HG03575 (cell line): ENCODE results near the gene ZNF831.

Source experiments
- ATAC-seq: cut with Tn5 transposase; IDR thresholded peaks from one replicate; pipeline ENCODE4 v1.9.1; 2021; ENCODE audit not compliant: unreplicated experiment, insufficient number of reproducible peaks, low FRiP score; ENCODE audit errors: extremely low read depth

ZNF831 gene

DNA sequence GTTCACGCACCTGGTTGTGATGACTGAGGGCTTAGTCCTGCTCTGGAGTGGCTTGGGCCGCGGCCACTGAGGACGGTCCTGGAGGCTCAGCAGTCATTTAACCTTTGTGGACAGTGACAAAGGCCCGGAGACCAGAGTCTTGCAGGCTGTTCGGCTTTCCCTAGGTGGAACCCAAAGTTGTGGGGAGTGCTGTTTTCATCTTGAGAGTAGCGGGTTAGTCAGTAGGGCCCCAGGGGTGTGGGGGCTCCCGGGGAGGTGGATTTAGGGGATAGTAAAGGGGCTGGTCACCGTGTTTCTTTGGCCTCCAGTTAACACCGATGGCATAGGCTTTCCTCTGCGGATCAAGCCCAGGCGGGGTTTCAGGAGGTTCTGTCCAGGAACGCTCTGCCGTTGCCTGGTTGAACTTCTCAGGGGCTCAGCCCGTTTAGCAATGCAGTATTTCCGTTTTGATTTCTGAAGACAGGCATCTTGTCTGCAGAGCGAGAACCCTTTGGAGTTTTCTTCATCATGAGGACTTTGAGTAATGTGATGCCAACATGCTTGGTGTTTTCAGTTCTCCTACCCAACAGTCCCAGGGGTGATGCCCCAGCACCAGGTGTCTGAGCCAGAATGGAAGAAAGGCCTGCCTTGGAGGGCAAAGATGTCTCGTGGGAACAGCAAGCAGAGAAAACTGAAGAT lies 31.8 kb downstream of the ZNF831 start:
- ATAC-seq = no peak

DNA sequence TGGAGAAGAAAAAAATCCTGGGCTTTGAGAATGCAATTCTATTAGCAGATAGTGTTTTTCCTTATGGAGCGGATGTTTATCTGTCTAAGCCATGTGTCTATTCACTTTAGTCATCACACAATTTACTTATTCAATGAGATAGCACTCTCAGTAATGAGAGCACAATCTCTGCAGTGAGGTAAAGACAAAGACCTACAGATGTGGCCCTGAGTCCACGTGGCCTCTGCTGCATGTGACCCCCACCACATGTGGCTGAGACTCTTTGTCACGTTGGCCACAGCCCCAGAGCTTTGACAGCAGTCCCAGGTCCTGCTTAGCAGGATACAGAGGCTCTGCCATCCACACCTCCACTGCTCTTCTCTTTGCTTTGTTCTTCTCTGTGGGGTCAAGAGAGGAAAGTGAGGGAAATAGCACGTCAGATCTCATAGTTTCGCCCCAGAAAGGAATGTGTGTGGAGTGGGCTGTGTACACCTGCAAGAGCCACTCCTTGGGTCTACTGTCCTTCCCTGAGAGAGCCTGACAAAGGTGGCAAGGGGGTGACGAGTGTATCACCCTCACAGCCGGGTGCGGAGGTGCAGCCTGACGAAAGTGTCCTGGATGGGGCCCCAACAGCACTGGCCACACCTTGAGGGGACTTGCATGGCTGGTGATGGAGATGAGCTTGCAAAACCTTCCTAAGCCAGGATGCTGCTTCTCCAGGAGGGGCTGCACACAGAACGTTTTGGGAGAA lies 40.7 kb downstream of the ZNF831 start:
- ATAC-seq = no peak

DNA sequence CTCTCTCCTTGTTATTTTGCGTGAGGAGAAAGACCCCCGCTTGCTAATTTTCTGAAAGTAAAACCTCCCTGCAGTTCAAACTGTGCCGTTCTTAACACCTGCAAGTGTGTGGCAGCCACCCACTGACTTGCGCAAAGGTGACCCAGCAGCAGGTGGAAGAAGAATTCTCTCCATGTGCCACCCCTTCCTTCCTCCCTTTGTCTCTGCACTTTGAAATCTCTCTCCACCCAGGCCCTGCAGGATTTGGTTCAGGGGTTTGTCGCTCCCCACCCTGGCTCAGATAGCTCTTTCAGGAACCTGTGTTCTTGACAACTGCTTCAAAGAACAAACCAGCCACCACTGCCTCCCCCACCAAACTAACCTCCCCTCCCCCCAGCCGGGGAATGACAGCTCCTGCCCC lies 41.4 kb downstream of the ZNF831 start:
- ATAC-seq = no peak

DNA sequence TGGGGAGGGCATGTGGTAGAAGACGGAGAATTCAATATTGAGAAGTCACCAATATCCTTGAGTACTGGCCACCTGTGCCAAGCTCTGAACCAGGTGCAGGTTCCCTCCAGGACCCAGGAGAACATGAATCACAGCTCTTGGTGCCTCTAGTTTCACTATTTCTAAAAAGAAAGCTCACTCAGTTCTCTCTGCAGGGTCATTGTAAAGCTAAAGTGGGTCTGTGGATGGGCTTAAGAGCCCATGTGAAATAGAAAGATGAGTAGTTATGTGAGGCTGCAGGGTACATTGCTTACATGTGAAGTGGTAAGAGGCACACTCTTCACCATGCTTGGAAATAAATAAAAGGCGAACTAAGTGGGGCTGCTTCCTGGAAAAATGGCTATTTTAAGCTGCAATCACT lies 43.6 kb downstream of the ZNF831 start:
- no peak for ATAC-seq

DNA sequence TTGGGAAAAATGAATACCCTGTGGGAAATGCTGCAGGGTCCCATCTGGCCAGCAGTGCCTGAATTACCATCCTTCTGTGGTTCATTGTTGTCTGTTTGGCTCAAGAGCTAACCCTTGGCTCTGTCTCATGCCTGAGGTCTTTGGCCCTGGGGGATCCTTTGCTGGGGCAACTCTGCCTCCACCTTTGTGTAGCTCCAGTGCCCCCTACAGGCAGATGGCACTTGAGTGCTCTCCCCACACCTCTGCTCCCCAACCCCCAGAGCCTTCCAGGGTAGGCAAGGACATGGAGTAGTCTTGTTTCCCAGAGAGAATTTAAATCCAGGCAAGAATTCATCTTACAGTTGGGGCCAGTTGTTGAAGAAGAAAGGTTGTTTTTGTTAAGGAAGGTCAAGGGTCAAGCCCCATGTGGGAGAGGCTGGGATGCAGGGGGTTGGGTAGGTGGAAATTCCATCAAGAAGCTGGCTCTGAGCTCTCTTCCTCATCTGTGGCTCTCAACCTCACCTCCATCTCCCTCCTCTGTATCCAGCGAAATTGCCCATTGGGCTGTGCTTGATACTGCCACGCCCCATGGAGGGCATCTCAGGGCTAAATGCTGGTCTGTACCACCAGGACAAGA lies 44.2 kb downstream of the ZNF831 start:
- ATAC-seq = no peak

DNA sequence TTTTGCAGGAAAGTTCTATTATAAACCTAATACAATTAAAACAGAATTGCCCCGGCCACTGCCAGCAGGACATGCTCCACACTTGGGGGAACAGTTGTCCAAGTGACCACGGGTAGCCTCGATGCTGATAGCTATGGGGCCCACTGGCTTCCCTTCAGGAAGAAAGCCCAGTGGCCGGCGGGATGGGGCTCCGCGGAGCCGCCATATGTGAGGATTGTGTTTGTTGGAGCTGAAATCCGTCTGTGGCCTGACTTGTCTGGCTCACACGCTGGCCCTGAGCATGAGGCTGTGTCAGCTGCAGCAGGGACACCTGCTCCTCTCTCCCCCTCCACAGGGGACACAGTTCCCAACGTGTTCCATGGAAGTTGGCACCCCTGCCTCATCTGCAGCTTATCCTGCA lies 46.6 kb downstream of the ZNF831 start:
- ATAC-seq = no peak

DNA sequence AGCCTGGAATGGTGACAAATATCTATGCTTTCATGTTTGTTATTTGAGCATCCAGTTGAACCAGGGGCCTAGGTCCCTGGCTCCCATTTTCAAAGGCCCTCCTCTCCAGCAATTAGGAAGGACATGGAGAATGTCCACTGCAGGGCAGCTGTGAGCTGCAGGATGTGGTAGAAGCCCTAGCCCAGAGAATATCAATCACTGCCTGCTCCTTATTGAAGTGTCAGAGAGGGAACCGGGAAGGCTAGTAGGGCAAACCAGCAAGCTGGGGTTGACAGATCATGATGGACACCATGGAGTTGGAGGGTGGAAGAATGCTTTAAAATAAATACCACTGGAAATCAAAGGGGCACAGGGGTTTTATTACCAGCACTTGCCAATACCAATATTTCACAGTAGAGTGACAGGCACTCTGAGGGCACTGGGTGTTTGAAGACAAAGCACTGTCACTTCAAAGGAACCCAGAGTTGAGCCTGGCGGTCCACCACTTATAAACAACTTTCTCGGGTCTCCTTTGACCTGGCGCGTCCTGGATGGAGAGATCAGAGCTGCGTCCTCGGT lies 47.7 kb downstream of the ZNF831 start:
- ATAC-seq = no peak

DNA sequence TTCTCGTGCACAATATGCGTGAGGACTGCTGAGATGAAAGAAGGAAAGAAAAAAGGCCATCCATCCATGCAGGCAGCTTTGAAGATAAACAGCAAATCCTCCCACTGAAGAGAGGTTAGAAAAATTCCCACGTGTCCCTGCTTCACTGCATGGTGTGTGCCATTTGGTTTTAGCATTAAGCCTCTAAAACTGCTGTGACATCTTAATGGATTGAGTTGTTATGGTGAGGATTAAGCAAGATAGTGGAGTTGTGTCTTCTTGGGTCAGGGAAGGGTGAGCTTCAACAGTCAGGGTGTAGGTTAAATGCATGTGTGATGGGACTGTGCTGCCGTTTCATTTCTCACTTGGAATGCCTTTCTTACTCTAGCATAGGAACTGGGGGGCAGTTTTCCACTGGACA lies 50.5 kb downstream of the ZNF831 start:
- ATAC-seq = no peak

DNA sequence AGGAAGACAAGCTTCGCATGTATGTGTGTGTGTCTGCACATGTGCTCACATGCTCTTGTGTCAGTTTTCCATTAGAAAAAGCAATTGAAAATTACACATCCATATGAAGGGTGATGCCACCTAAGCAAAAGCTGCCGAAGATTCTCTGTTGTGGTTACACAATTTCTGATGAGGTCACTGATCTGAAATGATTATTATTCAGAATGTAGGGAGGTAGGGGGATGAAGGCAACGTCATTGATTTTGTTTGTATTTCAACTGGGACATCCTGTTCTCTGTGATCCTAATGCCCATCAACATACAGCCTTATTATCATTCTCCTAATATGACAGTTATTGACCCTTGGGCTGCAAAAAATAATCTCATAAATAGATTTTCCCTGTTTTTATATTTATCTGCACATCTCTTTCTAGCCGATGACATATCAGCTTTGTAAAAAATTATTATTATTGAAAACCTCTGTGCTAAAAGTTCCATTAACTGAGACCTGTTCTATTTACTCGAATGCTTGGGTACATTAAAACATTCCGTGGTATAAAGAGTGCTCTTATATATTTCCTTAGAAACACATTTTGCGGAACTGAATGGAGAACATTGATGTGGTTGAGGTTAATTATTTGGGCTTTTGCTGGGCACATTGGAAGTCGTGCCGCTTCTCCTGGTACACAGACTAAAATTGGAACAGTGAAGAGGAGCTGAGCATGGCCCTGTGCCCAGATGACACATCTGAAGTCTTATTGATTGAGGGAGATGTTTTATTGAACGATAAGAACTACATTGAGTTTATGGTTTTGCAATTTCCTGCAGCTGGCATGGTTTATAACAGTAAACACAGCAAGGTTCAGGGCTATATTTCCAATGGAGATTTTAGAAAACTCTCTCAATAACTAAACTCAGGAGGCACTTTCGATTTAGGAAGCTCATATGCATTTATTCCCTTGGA lies 51.3 kb downstream of the ZNF831 start:
- no peak for ATAC-seq

DNA sequence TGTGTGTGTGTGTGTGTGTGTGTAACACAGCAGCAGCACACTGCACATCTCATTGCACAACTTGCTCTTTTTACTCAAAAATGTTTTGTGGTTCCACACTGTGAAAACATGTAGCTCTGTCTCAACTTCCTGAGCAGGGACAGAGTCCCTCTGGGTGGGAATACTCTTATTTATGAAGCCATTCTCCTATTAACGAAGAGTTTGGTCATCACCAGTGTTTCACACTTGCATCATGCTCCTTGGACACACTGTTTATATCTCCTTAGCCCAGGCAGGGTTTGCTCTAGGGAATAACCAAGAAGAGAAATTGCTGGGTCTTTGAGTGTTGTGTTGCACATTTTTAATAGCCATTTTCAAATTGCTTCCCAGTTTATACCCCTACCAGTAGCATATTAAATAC lies 53.6 kb downstream of the ZNF831 start:
- ATAC-seq = no peak

DNA sequence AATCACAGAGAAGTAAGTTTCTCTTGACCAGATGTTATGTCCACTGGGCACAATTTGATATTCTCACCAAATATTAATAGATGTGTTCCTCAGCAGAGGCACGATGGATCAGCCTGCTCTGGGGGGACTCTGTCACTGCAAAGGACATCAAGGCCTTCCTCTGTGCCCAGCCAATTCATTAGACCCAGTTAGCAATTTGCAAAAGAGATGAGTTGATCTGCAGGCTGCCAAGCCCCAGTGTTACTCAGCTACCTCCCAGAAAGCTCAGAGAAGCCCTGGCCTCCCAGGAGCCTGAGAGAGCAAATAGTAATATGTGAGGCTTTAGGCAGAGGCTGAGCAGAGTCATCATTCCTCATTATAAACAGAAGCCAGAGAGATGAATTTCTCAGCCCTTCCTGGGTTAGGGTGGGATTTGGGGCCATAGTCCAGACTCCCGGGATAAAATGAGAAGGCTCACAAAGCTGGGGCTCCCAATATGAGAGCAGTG lies 54.2 kb downstream of the ZNF831 start:
- no peak for ATAC-seq

DNA sequence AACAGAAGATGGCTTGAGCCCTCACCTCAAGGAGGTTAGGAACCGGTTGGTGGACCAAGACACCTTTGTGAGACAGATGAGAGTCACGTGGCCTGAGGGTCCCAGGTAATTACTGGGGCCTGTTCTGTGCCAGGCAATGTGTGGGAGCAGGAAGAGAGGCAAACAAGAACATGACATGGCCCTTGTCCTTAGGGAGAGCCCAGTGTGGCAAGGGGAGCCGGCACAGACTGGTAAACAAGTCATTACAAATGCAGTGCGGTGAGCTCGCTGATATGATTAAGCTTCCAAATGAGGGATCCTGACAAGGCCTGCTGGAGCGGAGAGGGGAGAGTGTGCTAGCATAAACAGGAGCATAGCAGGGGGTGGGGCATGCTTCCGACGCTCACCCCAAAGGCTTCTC lies 55.6 kb downstream of the ZNF831 start:
- no peak for ATAC-seq

DNA sequence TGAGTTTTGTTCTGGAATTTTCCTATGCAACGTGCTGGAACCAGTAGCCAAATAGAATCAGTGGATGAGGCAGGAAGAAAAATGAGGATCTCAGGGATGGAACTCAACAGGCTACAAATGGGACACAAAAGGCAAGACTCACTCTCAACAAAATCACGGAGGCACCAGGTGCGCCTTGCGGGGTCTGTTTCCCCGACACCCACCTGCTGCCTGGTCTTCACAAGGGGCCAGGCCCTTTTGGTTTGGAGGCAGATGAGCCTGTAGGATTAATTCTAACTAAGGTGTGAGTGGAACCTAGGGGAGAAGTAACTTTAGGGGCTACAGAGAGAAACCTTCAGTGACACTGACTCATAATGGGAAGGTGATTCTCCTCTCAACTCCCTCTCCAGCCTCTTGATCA lies 56.5 kb downstream of the ZNF831 start:
- no peak for ATAC-seq

DNA sequence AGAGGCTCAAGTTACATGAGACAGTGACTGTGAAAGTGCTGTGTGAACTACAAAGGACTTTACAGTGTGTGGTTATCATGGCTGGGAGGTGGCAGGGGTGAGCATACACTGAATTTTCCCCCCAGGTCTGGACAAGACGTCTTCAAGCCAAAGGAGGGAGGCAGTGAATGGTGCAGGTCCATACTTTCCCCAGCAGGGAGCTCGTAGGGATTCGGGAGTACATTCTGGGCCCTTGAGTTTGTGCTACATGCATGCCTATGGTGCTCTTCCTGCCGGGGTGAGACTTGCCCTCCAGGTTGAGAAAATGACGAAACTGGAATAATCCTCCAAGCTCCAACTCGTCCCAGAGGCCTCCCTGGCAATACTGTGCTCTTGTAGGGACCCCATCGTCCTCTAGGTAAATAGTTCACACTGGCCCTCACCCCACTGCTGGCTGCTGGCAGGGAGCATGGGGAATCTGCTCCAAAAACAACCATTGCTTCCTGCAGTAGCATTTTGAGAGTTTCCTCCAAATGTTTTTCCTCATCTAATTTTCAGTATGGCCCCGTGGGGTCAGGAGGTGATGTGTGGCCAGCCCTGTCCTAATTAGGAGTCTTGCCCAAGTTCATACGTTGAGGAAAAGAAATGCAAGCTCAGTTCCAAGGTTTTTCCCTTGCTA lies 57.6 kb downstream of the ZNF831 start:
- ATAC-seq = no peak

DNA sequence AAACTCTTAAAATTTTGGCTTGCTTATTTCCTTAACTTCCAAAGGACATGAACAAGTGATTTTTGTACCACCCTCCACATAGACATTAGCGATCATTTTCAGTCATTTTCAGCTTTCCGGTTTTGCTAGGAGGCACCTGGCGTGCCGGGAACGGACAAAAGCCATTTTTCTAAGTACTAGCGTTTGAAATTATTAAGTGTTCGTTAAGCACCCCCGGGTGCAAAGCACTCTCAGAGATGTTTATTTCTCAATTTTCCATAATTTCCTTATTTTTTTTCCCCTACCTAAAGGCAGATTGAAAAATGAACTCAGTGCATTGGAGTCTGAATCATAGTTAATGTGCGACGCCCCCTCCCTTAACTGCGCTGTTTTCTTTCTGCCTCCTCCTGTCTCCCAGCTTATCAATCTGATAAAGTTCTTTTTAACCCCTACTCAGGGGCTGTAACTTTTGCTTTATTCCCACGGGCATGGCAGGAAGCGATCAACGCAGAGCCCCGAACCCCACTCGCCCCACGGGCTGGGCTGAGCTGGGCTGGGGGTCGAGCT lies 58.2 kb downstream of the ZNF831 start:
- no peak for ATAC-seq

DNA sequence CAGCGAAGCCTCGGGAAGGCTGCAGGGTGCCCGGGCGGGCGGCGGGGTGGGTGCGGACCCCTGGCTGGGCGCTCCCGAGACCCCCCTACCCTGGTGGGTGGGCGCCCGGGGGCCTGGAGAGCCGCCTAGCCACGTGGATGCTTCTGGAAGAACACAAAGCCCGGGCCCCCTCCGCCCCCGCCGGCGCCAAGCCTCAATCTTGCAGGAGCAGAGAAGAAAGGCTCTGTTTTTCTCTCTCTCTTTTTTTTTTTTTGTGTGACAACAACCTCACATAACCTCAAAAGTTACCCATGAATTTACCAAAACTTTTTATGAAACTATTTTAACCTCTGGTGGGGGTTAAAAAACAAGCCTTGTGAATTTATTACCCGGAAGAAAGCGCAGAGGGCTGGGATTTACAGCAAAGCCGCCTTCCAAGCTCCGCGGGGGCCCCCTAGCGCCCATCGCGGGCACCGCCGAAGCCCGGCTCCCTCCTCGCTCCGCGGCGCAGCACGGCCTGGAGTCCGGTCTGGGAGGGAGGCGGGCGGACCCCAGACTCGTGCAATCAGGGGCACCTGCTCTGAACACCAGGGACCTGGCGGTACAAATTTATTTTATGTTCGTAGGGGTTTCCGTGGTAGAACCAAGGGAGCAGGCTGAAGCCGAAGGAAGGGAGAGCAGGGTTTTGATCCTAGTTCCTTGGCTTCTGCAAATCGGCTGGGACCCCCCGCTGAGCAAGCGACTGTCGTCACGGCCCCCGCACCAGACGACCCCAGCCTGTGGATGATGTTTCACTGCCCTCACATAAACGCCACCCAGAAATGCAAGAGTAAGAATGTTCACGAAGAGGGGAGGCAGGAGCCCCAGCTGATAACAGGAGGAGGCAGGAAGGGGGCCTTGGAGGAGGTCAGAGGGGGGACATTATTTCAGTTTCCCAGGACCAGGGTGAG lies 58.9 kb downstream of the ZNF831 start:
- no peak for ATAC-seq

DNA sequence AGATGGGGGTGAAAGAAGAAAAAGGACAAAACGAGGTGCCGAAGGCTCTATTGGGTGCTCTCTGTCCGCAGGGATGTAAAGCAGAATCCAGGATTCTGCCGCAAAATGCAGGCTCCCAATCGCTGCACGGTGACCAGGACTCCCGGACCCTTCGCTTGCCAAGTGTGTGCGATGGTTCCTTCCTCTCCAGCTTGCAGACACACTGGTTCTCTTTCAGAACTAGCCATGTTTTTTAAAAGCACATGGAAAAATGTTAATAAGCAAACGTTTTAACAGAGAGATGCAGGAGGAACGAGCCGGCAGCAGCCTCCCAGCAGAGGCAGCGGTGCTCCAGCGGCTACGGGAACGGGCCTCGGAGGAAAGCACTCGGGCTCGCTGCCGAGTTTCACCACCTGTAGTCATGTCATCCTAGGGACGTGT lies 59.6 kb downstream of the ZNF831 start:
- ATAC-seq = no peak
